K562 (cell line): Measurements from ENCODE around the gene COL4A1. TPM values are rescaled to one million over a fixed set of nuclear protein-coding genes. Genes with fewer than 3 reads are reported as not detected.

ENCODE experiments used
- ATAC-seq: fragments of 200-7000 bp; cut with Tn5 transposase; 3 replicates; pipeline ENCODE4 v1.9.1; 2020; ENCODE audit warnings: moderate library complexity
- BruUV-seq: library from RNA; stranded (reverse); fragments of 400-500 nt; replicated peaks from 2 replicates; lab custom pipeline; 2021; lab: Mats Ljungman, UMichigan
- CTCF ChIA-PET: fragments of 300-600 bp; formaldehyde crosslinking; extraction: SDS; loops from one replicate; lab custom pipeline; 2021; ENCODE audit warnings: low intra/inter-chr PET ratio; lab: Yijun Ruan, JAX
- POLR2A ChIA-PET: fragments of 300-600, 350-650 bp; sonication (Branson Sonifier 250); formaldehyde crosslinking; extraction: SDS; loops from one replicate; lab custom pipeline; 2021; ENCODE audit warnings: antibody characterized with exemption, inconsistent platforms; lab: Yijun Ruan, JAX
- DNase-seq, 4 experiments: peaks; one replicate each; pipeline versions ENCODE4 v3.0.0 to v3.0.0-alpha.2; 2011 to 2018; ENCODE audit warnings: low spot score in 3 of 4, mixed read lengths in 3 of 4; ENCODE audit errors: extremely low read depth in 1 of 4
- FAIRE-seq: peaks from 2 replicates; lab custom pipeline; 2011; peaks lifted over from hg19 to GRCh38; lab: Jason Lieb, UNC
- H2AFZ ChIP-seq: 2 replicates; pipeline ENCODE4 v1.6.0; 2011; ENCODE audit warnings: low read depth, low read length, control low read depth, inconsistent platforms
- H3K27ac ChIP-seq: fragments of 200-600 bp; 3 replicates; pipeline ENCODE4 v1.8.0; 2011; ENCODE audit warnings: low read depth, mild to moderate bottlenecking, control low read depth, inconsistent platforms, low read length, moderate library complexity, mixed read lengths; ENCODE audit errors: extremely low read depth
- H3K27me3 ChIP-seq, 2 experiments: fragments of 300-600 bp in 1 of 2; 2 replicates in 1 of 2; 3 replicates in 1 of 2; pipeline versions ENCODE4 v1.6.0 to v1.8.0; 2011; ENCODE audit warnings: inconsistent platforms in 2 of 2, low read length in 2 of 2, mild to moderate bottlenecking in 1 of 2, mixed read lengths in 1 of 2, moderate library complexity in 1 of 2; ENCODE audit not compliant: control insufficient read depth in 2 of 2, insufficient read depth in 2 of 2
- H3K36me3 ChIP-seq: fragments of 300-600 bp; 3 replicates; pipeline ENCODE4 v1.8.0; 2011; ENCODE audit warnings: mild to moderate bottlenecking, low read length, inconsistent platforms; ENCODE audit not compliant: control insufficient read depth, insufficient read depth
- H3K4me1 ChIP-seq, 2 experiments: fragments of 200-600 bp in 1 of 2; replicated peaks in 1 of 2; 2 replicates in 1 of 2; 3 replicates in 1 of 2; pipeline versions ENCODE4 v1.5.1 to v1.8.0; 2011; ENCODE audit warnings: inconsistent platforms in 2 of 2, low read length in 2 of 2, mild to moderate bottlenecking in 1 of 2, mixed read lengths in 1 of 2, moderate library complexity in 1 of 2; ENCODE audit not compliant: control insufficient read depth in 2 of 2, insufficient read depth in 2 of 2
- H3K4me2 ChIP-seq: 2 replicates; pipeline ENCODE4 v1.6.1; 2011; ENCODE audit warnings: low read length, control low read depth, inconsistent platforms, mixed read lengths; ENCODE audit not compliant: insufficient read depth
- H3K4me3 ChIP-seq: fragments of 200-600 bp; sonication (generic), shearing (Covaris generic); 2 replicates; pipeline ENCODE4 v1.5.1; 2016; ENCODE audit warnings: control low read depth, inconsistent platforms
- H3K79me2 ChIP-seq: fragments of 200-600 bp; 3 replicates; pipeline ENCODE4 v1.8.0; 2011; ENCODE audit warnings: low read length, inconsistent platforms; ENCODE audit not compliant: control insufficient read depth, insufficient read depth
- H3K9ac ChIP-seq, 2 experiments: 2 replicates each; pipeline versions ENCODE4 v1.6.0 to v1.6.1; 2011; ENCODE audit warnings: low read depth in 2 of 2, low read length in 2 of 2, control low read depth in 1 of 2, inconsistent platforms in 1 of 2, mild to moderate bottlenecking in 1 of 2, mixed read lengths in 1 of 2; ENCODE audit not compliant: insufficient read depth in 1 of 2
- H3K9me1 ChIP-seq: one replicate; pipeline ENCODE4 v1.6.0; 2011; ENCODE audit warnings: inconsistent platforms, mild to moderate bottlenecking, low read length, moderate library complexity; ENCODE audit not compliant: control insufficient read depth, insufficient read depth
- H3K9me3 ChIP-seq: replicated peaks from 2 replicates; pipeline ENCODE4 v1.5.1; 2011; ENCODE audit warnings: low read depth, low read length, inconsistent platforms; ENCODE audit not compliant: control insufficient read depth, insufficient read depth
- H4K20me1 ChIP-seq: replicated peaks from 2 replicates; pipeline ENCODE4 v1.6.1; 2011; ENCODE audit warnings: low read length, inconsistent platforms, mixed read lengths; ENCODE audit not compliant: control insufficient read depth, insufficient read depth
- CXXC5 ChIP-seq: fragments of 250-450 bp; sonication (Bioruptor Pico); IDR thresholded peaks from 2 replicates; pipeline ENCODE4 v1.8.0; 2022; ENCODE audit warnings: inconsistent platforms, mild to moderate bottlenecking, moderate library complexity
- DDX20 ChIP-seq: fragments of 450-650 bp; IDR thresholded peaks from 2 replicates; pipeline ENCODE4 v1.6.1; 2016; ENCODE audit warnings: missing genetic modification characterization, low read depth, mild to moderate bottlenecking, missing compliant biosample characterization, moderate library complexity
- E2F3 ChIP-seq: fragments of 250-450 bp; sonication (Bioruptor Pico); IDR thresholded peaks from 2 replicates; pipeline ENCODE4 v1.4.0; 2020; ENCODE audit warnings: mild to moderate bottlenecking
- ETV5 ChIP-seq: sonication (generic); formaldehyde crosslinking; IDR thresholded peaks from 2 replicates; pipeline ENCODE4 v1.4.0; 2020; ENCODE audit warnings: low read depth, mild to moderate bottlenecking, missing genetic modification reagents
- L3MBTL2 ChIP-seq: fragments of 450-650 bp; IDR thresholded peaks from 2 replicates; pipeline ENCODE4 v1.6.1; 2016; ENCODE audit warnings: mild to moderate bottlenecking, moderate library complexity
- NCOA1 ChIP-seq: fragments of 450-650 bp; IDR thresholded peaks from 2 replicates; pipeline ENCODE4 v1.6.1; 2016; ENCODE audit warnings: low read depth
- PML ChIP-seq: IDR thresholded peaks from 2 replicates; pipeline ENCODE4 v1.6.1; 2012; ENCODE audit warnings: low read length, inconsistent platforms
- RBBP5 ChIP-seq: fragments of 200-600 bp; sonication (generic); IDR thresholded peaks from 2 replicates; pipeline ENCODE4 v1.6.1; 2012; ENCODE audit warnings: borderline replicate concordance, mild to moderate bottlenecking, low read length, control low read depth, inconsistent platforms; ENCODE audit not compliant: insufficient read depth, poor library complexity, severe bottlenecking
- SUPT5H ChIP-seq: fragments of 450-650 bp; IDR thresholded peaks from 2 replicates; pipeline ENCODE4 v1.6.1; 2016
- TCF7L2 ChIP-seq: fragments of 150-350 bp; IDR thresholded peaks from 2 replicates; pipeline ENCODE4 v1.6.1; 2016; ENCODE audit warnings: low read depth, mild to moderate bottlenecking, low read length, moderate library complexity
- ZNF277 ChIP-seq: fragments of 250-450 bp; sonication (Bioruptor Pico); IDR thresholded peaks from 2 replicates; pipeline ENCODE4 v1.8.0; 2022; ENCODE audit warnings: inconsistent platforms, mild to moderate bottlenecking, moderate library complexity, borderline replicate concordance
- ZNF551 ChIP-seq: fragments of 250-450 bp; sonication (Bioruptor Pico); IDR thresholded peaks from 2 replicates; pipeline ENCODE4 v1.5.0; 2021; ENCODE audit warnings: mild to moderate bottlenecking, moderate library complexity
- WGBS: fragments of 100-300 bp; shearing (Covaris generic); methylation state at CpG from one replicate; pipeline ENCODE4 v1.1.6; 2016; ENCODE audit warnings: low coverage, mixed read lengths; ENCODE audit not compliant: insufficient coverage; ENCODE audit errors: missing lambda C conversion rate; 5-methylcytosine and 5-hydroxymethylcytosine counted together
- in situ Hi-C: fragments of 300-500 bp; cut with MboI; formaldehyde crosslinking; loops from 4 replicates; pipeline ENCODE4 v1.15.0; 2018; ENCODE audit warnings: inconsistent platforms, mixed read lengths
- intact Hi-C: fragments of 100-400 bp; cut with micrococcal nuclease; formaldehyde crosslinking; loops from 2 replicates; pipeline ENCODE4 v1.14.2; 2022
- polyA plus RNA-seq, 8 experiments: library from polyadenylated mRNA; depleted of rRNA in 4 of 8; stranded (reverse) in 5 of 8; unstranded in 3 of 8; fragments of >200 nt; fragmentation: Nextera tagmentation in 2 of 8; fragmentation: Illumina TruSeq in 1 of 8; extraction: Ambion mirVana in 2 of 8; extraction: Trizol in 1 of 8; gene quantifications; 2 replicates each; pipeline versions ENCODE4 v1.2.1 to v1.2.3, GENCODE V29; 2011 to 2014; ENCODE audit warnings: inconsistent platforms in 1 of 8, missing spikeins in 1 of 8
- total RNA-seq, 7 experiments: library from RNA; depleted of rRNA in 6 of 7; stranded (reverse); fragments of >200 nt in 6 of 7; fragmentation: Illumina TruSeq in 2 of 7; extraction: Trizol in 2 of 7; gene quantifications; 2 replicates each; pipeline versions ENCODE4 v1.2.1 to v1.2.3, GENCODE V29; 2011 to 2021; ENCODE audit warnings: low replicate concordance in 1 of 7
- TF ChIP-seq, protein P1 (sequence below): fragments of 450-650 bp; IDR thresholded peaks from 2 replicates; pipeline ENCODE4 v1.6.1; 2016

COL4A1 gene
- total and polyA plus RNA-seq, 9 of the 15 experiments (the other 6 are each of a cell fraction or from before 2014, with no cell fraction given): 0.35 TPM; not detected in 8

GRCh38 chr13:110331362-110331761 lies 24.4 kb upstream of the COL4A1 start:
- no peak overlapping the region for H3K27ac ChIP-seq
- ATAC-seq: no peak
- H2AFZ ChIP-seq: no peak overlapping the region
- H3K9me1 ChIP-seq: no peaks in the 10 kb centered on the region
- no peak overlapping the region for H3K4me3 ChIP-seq
- no peaks in the 10 kb centered on the region for H3K9me3 ChIP-seq
- H3K4me2 ChIP-seq: no peak overlapping the region
- H3K36me3 ChIP-seq: no peaks in the 10 kb centered on the region
- in situ Hi-C loops: no loop called here
- FAIRE-seq: no peak
- CTCF ChIA-PET: no interaction called here
- POLR2A ChIA-PET: interaction anchor here (0.8 to 1.5 kb wide), 2 partner anchors 8 to 42 kb away, joined by 3 to 5 read pairs; no protein-coding TSS in a partner anchor
- H3K79me2 ChIP-seq: no peaks in the 10 kb centered on the region
- H4K20me1 ChIP-seq: no peaks in the 10 kb centered on the region
- BruUV-seq: no TSS peak
- WGBS: 2% methylated on average over 9 of the region's 11 CpGs
- no peak for TF ChIP-seq ETV5 (CRISPR knock-in tag)
- no peak for TF ChIP-seq L3MBTL2
- TF ChIP-seq DDX20: no peak
- no peak for TF ChIP-seq ZNF277 (CRISPR knock-in tag)
- no peak for TF ChIP-seq NCOA1
- no peak for TF ChIP-seq ZNF551 (CRISPR knock-in tag)
- TF ChIP-seq RBBP5: no peak
- TF ChIP-seq CXXC5: no peak
- no peak for TF ChIP-seq E2F3 (CRISPR knock-in tag)
- no peak for TF ChIP-seq PML
- no peak for TF ChIP-seq TCF7L2
- no peak for TF ChIP-seq SUPT5H
- TF ChIP-seq, protein P1, sequence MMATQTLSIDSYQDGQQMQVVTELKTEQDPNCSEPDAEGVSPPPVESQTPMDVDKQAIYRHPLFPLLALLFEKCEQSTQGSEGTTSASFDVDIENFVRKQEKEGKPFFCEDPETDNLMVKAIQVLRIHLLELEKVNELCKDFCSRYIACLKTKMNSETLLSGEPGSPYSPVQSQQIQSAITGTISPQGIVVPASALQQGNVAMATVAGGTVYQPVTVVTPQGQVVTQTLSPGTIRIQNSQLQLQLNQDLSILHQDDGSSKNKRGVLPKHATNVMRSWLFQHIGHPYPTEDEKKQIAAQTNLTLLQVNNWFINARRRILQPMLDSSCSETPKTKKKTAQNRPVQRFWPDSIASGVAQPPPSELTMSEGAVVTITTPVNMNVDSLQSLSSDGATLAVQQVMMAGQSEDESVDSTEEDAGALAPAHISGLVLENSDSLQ: no peak
- no peak overlapping the region for H3K9ac ChIP-seq
- H3K27me3 ChIP-seq: peaks cover 0 to 31% of the 10 kb centered on the region in 2 experiments; a peak in 3 of 5 replicates
- intact Hi-C loops: no loop called here
- no peak for DNase-seq
- H3K4me1 ChIP-seq: no peaks in the 10 kb centered on the region
